BJ (cell line): ENCODE data around the gene TGFBRAP1. TPM values are rescaled to one million over a fixed set of nuclear protein-coding genes. Genes with fewer than 3 reads are reported as not detected.

Experiments used
- CTCF ChIA-PET: fragments of 350-600 bp; formaldehyde crosslinking; extraction: SDS; loops from one replicate; lab custom pipeline; 2021; ENCODE audit warnings: antibody characterized with exemption, inconsistent platforms; lab: Yijun Ruan, JAX
- POLR2A ChIA-PET: fragments of 300-600 bp; sonication (Branson Sonifier 250); formaldehyde crosslinking; extraction: SDS; loops from one replicate; lab custom pipeline; 2021; ENCODE audit warnings: antibody characterized with exemption; lab: Charles Lee
- DNase-seq: peaks from one replicate; pipeline ENCODE4 v3.0.0-alpha.2; 2011; ENCODE audit warnings: low read depth
- H3K27me3 ChIP-seq: 2 replicates; pipeline ENCODE4 v1.6.0; 2011; ENCODE audit warnings: low read length; ENCODE audit not compliant: control insufficient read depth, insufficient read depth
- H3K36me3 ChIP-seq: 2 replicates; pipeline ENCODE4 v1.5.1; 2011; ENCODE audit warnings: low read length; ENCODE audit not compliant: control insufficient read depth, insufficient read depth
- H3K4me3 ChIP-seq: 2 replicates; pipeline ENCODE4 v1.5.1; 2011; ENCODE audit warnings: low read depth, mild to moderate bottlenecking, control low read depth, low read length
- polyA minus RNA-seq: library from RNA; depleted of rRNA, polyadenylated mRNA; stranded (reverse); fragments of >200 nt; gene quantifications from 2 replicates; pipeline ENCODE4 v1.2.3, GENCODE V29; 2011; rRNA and poly(A)+ RNA removed
- polyA plus RNA-seq: library from polyadenylated mRNA; depleted of rRNA; stranded (reverse); fragments of >200 nt; gene quantifications from 2 replicates; pipeline ENCODE4 v1.2.3, GENCODE V29; 2011; rRNA removed
- TF ChIP-seq, protein P1 (sequence below): IDR thresholded peaks from 2 replicates; pipeline ENCODE4 v1.5.1; 2011; ENCODE audit warnings: low read depth, mild to moderate bottlenecking, control low read depth, inconsistent platforms, low read length, moderate library complexity; ENCODE audit not compliant: insufficient read depth

Gene TGFBRAP1, protein sequence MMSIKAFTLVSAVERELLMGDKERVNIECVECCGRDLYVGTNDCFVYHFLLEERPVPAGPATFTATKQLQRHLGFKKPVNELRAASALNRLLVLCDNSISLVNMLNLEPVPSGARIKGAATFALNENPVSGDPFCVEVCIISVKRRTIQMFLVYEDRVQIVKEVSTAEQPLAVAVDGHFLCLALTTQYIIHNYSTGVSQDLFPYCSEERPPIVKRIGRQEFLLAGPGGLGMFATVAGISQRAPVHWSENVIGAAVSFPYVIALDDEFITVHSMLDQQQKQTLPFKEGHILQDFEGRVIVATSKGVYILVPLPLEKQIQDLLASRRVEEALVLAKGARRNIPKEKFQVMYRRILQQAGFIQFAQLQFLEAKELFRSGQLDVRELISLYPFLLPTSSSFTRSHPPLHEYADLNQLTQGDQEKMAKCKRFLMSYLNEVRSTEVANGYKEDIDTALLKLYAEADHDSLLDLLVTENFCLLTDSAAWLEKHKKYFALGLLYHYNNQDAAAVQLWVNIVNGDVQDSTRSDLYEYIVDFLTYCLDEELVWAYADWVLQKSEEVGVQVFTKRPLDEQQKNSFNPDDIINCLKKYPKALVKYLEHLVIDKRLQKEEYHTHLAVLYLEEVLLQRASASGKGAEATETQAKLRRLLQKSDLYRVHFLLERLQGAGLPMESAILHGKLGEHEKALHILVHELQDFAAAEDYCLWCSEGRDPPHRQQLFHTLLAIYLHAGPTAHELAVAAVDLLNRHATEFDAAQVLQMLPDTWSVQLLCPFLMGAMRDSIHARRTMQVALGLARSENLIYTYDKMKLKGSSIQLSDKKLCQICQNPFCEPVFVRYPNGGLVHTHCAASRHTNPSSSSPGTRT
- polyA plus RNA-seq (8.3 and 8.7 TPM in 2 replicates), polyA minus RNA-seq (13.2 and 15.7 TPM in 2 replicates)

DNA sequence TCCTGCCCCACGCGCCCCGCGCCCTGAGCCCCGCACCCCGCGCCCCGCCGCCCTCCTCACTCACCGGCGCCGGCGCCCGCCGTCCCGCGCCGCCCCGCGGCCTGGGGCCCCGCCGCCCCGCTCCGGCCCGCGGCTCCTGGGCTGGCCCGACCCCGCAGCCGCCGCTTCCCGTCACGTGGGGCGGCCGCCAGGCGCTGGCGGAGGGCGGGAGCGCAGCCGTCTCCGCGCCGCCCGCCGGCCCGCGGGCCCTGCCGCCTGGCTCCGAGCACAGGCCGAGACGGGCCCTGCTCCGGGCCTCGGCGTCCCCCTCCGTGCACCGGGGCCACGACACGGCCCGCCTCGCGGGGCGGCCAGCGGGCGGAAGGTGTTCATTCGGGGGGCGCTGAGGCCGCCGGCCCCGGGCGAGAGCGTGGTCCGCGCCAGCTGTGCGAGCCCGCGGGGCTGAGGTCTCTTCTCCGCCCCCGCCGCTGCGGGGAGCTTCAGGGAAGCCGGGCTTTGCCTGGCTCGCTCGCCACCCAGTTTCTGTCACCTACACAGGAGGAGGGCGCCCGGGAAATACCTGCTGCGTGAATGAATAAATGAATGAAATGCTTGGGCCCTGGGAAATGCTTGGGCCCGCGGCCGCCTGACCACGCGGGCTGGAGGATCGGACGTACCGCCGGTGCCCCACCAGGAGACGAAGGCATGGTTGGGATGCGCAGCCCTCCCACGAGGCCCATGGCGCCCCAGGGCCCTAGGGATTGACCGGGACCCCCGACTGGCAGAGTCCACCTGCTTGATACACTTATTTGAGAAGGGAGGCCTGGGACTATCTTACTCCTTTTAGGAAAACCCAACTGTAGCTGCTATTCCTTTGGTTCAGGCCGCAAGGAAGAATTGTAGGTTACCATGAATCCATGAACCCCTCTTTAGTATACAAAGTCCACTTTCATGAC lies at the start of gene TGFBRAP1:
Gene TGFBRAP1 (minus strand): TSS at position 175 of the 935 bp plus-strand sequence. CDS start 21,434 bp downstream, outside the sequence.
- Histone ChIP-seq H3K4me3 (peak within 1 kb of the TSS; percentile 48), H3K36me3 (no peaks in the 10 kb centered on the region), H3K27me3 (no peaks in the 10 kb centered on the region)
- POLR2A ChIA-PET, result no interaction called here
- no peak for DNase-seq
- TF ChIP-seq, protein P1, sequence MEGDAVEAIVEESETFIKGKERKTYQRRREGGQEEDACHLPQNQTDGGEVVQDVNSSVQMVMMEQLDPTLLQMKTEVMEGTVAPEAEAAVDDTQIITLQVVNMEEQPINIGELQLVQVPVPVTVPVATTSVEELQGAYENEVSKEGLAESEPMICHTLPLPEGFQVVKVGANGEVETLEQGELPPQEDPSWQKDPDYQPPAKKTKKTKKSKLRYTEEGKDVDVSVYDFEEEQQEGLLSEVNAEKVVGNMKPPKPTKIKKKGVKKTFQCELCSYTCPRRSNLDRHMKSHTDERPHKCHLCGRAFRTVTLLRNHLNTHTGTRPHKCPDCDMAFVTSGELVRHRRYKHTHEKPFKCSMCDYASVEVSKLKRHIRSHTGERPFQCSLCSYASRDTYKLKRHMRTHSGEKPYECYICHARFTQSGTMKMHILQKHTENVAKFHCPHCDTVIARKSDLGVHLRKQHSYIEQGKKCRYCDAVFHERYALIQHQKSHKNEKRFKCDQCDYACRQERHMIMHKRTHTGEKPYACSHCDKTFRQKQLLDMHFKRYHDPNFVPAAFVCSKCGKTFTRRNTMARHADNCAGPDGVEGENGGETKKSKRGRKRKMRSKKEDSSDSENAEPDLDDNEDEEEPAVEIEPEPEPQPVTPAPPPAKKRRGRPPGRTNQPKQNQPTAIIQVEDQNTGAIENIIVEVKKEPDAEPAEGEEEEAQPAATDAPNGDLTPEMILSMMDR, result no peak
- CTCF ChIA-PET, result interaction anchor here (0.7 to 1.7 kb wide), 3 partner anchors 13 to 214 kb away, joined by 3 to 4 read pairs (median 3); no protein-coding TSS in a partner anchor

DNA sequence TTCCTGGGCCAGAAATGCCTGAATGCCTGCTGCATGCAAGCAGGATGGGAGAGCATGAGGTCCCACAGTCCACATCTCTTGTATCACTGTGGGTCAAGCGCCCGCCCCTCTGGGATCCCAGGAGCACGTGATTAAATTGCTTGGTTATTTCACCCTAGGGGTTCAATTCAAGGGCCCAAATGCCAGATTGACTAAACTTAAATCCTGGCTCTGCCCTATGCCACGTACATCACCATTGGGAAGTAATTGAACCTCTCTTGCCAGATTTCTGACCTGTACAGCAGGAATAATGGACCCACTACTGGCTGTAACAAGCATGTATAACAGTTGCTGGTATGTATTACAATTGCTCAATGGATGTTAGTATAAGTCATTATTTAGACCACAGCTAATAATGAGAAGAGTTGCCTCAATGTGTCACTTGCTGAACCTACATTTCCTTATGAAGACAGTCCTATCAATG lies 49.4 kb upstream of the TGFBRAP1 start:
- no peak for DNase-seq
- peaks cover 33% of the 10 kb centered on the region for H3K36me3 ChIP-seq
- TF ChIP-seq, protein P1, result no peak
- no peaks in the 10 kb centered on the region for H3K27me3 ChIP-seq
- ChIA-PET CTCF (interaction anchor here (1.4 kb wide), 1 partner anchor 25 kb away, joined by 3 read pairs; no protein-coding TSS in a partner anchor), POLR2A (no interaction called here)
- H3K4me3 ChIP-seq, result no peak overlapping the region

DNA sequence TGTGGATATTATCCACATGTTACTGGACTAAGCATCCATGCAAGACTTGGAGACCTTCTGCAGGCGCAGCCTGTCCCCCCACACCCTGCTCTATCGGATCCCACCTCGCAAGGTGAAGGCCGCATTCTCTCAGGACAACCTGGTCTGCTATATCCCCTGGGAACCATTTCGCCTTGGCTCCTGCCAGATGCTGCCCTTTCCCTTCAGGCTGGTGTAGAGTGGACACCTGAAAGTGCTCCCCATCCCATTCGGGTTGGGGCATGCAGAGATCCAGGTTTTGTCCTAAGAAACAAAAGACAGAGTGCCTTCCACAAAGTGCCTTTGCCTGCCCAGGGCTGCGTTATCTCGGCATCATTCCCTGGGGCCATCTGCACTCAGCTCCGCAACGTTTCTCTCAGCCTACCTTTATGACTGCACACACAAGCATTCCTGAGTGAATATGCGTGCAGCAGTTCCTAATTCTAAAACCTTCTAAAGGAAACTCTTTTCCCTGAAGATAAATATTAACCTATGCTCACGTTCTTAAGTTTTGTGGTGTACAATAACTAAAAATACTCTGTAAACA lies 48.8 kb upstream of the TGFBRAP1 start:
- CTCF ChIA-PET, result no interaction called here
- no peaks in the 10 kb centered on the region for H3K27me3 ChIP-seq
- peaks cover 33% of the 10 kb centered on the region for H3K36me3 ChIP-seq
- TF ChIP-seq, protein P1, result no peak
- DNase-seq, result no peak
- H3K4me3 ChIP-seq, result no peak overlapping the region
- POLR2A ChIA-PET, result no interaction called here

DNA sequence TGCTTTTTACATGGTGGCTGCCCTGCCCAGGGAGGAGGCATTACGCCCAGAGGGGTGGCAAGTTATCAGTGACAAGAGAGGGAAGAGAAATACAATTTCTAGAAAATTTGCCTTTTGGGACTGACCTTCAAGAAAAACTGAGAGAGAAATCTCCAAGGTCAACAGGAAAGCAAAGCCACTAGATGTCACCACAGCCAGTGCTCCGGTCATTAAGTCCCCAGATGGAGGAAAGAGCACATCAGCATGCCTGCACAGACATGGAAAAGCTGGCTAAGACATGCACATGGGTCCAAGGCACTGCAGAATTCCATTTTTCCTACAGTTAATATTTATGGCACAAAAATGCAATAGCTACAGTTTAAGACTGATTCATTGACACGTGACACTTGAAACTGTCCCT lies 48.3 kb upstream of the TGFBRAP1 start:
- ChIA-PET POLR2A (no interaction called here), CTCF (no interaction called here)
- H3K27me3 ChIP-seq, result no peaks in the 10 kb centered on the region
- H3K36me3 ChIP-seq, result peaks cover 36% of the 10 kb centered on the region
- DNase-seq, result no peak
- no peak overlapping the region for H3K4me3 ChIP-seq
- TF ChIP-seq, protein P1, result no peak
